HG02852 (cell line): ENCODE data around the gene TNFAIP8L3.
"Not testable (repeated sequence)": the region's sequence is repeated elsewhere in the genome, so short reads cannot be mapped to it uniquely, and the experiment has no call there.

Experiments used
- ATAC-seq: cut with Tn5 transposase; IDR thresholded peaks from one replicate; pipeline ENCODE4 v1.9.1; 2021; ENCODE audit warnings: mild to moderate bottlenecking, moderate library complexity; ENCODE audit not compliant: unreplicated experiment

Gene TNFAIP8L3

DNA sequence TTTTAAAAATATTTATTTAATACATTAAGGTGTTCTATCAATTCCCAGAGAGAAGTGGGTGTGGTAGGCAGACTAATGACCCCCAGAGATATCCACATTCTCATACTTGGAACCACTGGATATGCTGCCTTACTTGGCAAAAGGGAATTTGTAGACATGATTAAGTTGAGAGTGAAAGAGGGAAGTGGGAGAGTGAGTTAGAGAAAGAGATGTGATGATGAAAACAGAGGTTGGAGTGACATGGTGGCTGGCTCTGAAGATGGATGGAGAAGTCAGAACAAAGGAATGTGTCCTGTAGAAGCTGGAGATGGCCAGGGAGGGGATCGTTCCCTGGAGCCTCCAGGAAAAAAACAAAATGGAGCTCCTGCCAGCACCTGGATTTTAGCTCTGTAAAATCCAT, 32.0 kb downstream of the TNFAIP8L3 start:
- no peak for ATAC-seq

DNA sequence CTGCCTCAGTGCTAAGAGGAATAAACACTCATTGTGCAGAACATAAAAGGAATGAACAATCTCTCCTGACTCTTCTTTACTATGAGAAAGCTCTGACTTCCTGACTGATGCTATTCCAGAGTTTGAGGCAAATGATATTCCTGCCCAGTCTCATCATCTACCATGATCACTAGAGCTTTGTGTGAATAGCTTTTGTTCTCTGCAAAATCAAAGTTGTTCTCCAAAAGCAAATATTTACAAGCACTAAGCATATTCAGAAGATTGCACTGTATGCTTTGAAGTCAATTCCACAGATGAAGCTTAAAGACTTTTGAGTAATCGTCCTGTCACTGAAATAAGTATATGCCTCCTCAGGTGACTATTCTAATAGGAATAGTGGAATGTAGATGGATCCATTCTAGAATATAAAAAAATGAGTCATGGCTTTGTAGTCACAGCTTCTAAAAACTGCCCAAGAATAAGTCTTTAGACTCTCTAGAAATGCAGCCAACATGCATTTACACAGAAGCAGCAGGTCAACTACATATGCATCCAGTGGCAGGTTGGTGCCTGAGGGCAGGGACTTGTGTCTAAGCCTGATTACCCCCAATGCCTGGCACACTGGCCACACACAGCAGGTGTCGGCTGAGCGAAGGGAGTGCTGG, 34.6 kb downstream of the TNFAIP8L3 start:
- no peak for ATAC-seq

DNA sequence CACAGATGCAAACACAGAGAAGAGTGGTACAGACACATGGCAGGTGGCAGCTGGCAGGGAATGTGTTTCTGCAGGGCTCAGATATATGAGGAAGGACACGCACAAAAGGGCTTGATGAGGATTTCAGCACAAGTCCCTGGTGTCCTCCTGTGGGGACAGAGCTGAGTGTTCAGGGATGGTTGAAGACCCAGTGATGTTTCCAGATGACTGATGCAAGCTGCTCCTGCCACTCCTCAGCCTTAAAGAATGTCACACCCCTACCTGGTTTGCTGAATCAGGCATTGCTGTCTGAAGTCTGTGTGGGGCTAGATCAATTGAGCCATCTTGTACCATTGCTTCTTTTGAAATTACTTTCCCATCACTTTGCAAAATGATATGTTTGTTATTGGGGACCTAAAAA, 40.2 kb downstream of the TNFAIP8L3 start:
- ATAC-seq, result no peak

DNA sequence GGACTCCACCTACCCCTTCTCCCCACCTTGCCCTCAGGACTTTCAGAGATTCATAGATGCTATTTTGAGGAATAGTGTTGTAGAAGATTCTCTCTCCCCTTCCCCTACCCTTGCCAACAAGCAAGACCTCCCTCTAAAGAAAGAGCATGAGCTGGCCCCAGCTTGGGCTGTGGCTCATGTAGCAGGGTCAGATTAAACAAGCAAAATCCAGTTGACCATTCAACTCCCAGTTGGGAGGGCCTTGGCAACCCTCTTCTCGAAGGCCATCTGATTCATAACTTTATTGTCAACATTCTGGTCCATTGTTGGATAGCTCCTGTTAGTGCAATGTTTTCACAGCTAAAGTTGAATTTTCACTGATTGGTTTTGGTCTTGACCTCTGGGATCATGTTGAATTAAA, 41.1 kb downstream of the TNFAIP8L3 start:
- ATAC-seq, result no peak

DNA sequence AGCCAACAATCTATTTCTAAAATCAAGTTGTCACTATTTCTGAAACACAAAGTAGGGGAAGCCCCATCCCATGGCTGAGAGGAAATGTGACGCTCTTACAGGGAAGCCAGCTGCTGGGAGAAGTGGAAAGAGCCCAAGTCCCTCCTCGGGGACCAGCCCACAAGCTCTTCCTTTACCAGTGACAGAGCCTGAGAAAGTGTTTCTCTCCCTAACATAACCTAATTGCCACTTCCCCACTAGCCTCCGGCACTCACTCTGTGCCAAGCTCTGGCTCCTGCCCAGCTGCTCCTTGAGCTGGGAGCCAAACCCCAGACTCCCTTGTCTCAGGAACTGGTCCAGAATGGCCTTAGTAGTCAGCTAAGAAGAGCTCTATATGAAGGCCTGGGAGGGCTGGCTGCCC, 42.9 kb downstream of the TNFAIP8L3 start:
- no peak for ATAC-seq

DNA sequence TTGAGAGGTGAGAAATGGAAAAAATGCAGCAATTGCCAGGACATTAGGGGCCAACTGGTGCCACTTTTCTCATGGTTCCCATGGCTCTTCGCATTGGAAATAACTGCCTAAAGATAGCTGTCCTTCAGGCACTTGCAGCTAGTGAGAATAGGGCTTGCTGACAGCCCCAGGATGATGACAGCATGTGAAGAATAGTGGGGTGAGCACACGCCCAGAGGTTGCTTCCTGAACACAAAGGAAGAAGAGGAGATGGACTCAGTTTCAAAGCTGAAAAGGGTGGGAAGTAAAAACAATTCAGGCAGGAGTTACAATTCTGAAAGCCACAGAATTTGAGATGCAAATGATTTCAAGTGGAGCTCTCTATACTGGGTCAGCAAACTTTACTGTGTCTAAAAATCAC, 45.6 kb downstream of the TNFAIP8L3 start:
- ATAC-seq, result no peak

DNA sequence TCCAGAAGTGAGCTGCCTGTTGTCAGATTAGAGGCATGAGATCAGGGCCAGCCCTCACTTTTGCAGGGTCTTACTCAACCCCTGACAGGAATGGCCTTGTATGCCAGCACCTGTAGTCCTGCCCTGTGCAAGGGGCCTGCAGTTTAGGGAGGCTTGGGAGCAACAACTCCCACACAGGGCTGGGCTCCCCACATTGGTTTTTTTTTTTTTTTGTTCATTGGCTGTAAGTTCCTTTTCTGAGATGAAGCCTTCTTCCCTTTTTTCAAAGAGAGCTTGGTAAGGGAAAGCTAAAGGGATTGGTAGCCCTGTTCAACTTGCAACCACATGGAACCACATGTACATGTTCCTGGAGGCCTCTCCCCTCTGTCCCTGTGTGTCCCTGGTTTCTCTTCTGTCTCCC, 46.4 kb downstream of the TNFAIP8L3 start:
- no peak for ATAC-seq

DNA sequence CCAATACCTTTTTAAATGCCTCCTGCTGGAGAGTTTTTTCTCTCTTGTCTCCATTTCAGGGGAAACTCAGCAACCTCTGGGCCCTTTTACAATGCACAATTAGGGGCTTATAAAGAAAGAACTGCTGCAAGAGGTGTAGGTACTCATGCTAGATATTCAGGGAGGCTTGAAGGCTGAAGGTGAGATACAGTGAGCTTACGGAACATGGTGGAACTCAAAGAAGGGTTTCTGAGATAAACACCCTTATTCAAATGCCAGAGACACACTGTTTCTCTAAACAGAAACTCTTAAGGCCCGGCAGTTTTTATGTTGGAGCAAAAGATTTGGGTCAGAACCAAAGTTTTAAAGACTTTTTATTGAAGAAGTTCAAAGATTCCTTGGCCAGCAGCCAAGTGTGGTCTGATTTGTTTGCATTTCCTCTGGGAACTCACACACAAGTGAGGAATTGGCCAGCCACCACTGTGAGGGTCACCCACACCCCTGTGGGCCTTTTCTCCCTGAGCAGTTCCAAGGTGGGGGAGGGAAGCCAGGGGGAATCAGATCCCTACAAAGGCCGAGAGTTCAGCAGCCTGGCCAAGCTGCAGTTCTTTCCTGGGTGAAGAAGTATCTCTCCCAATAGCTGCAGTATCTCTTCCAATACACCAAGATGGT, 47.8 kb downstream of the TNFAIP8L3 start:
- ATAC-seq, result no peak

DNA sequence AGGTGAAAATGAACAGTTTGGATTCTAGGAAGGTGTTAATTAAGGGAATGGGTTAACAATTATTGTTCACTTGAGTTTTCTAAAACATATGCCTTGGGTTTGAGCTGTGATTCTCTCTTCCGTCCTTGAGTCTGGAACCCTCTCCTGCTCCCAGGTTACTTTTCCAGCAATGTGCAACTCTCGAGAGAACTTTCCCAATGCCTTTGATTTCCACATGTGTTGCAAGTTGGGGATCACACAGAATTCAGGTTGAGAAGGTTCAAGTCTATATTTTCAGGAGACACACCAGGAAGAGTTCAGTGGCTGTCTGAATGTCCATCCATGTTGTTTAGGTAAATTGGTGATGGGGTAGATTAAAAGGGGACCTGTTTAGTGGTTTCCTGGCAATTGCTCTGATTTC, 48.7 kb downstream of the TNFAIP8L3 start:
- ATAC-seq, result no peak

DNA sequence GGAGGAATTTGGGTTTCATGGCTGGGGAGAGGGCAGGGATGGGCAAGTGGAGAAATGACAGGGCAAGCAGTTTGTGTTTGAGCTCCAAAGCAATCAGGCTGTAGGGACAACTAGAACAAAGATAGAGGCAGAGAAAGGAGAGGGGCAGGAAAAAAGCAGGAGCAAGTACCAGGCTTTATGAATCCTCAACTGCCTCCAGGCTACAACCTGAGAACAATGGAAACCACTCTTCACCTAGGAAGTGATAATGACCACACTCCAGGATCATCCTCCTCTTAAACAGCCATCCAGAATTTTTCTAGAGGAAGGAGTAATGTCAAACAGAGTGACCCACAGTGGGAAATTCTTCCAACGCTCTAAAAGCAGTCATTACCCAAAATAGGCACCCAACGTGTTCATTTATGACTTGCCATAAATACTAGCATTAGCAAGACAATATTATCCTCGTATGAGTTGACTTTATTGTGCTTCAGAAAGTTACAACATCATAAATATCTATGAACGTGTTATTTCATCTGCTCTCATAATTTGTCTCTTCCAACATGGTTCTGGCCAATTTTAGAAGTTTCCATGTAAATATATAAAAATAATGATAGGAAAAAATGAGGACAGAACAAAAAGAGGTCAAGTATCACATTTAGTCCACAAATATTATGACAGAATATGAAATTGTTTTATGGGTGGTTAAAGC, 50.5 kb downstream of the TNFAIP8L3 start:
- no peak for ATAC-seq

DNA sequence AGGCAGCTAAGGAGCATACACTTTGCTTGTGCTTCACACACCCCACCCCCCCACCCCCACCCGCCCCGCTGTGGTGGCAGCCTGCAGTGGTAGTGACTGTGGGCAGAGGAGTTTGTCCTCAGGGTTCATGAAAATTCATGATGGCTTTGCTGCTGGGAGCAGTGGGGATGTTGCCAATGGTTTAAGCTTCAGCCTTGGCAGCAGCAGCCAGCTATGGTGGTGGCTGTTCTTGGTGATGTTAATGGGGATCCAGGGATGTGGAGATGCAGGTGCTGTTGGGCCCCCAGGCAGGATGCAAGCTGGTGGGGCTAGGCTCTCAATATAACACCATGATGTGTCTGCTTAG, 55.8 kb downstream of the TNFAIP8L3 start:
- no peak for ATAC-seq

DNA sequence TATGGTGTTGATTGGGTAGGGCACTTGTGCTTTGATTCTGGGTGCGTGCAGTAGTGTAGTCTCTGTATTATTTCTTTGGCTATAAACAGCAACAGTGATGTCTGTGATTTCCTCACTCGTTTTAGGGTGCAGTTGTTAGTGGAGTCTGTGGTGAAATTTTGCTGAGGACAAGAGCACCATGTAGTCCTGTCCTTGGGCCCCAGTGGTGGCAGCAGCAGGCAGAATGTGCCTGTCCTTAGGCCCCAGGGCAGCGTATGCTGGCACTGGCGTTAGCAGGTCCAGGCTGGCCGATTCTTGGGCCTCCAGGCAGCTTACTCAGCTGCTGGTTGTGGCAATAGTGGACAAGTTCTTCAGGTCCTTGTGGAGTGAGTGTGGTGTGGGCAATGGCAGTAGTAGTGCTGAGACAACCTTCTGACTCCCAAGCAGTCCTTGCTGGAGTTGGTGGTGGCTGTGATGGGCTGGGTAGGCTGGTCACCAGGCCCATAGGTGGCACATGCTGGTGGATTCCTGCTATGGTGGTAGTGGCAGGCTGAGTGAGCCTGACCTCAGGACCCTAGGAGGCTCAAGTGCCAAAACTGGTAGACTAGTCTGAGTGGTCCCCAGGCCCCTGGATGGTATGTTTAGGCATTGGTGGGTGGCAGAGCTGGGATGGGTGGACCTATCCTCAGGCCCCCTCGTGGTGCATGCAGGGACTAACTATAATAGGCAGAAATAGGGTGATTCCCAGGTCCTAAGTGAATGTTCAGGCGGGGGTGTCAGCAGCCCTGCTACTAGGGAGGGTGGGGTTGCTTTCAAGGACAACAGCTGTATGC, 56.3 kb downstream of the TNFAIP8L3 start:
- no peak for ATAC-seq

DNA sequence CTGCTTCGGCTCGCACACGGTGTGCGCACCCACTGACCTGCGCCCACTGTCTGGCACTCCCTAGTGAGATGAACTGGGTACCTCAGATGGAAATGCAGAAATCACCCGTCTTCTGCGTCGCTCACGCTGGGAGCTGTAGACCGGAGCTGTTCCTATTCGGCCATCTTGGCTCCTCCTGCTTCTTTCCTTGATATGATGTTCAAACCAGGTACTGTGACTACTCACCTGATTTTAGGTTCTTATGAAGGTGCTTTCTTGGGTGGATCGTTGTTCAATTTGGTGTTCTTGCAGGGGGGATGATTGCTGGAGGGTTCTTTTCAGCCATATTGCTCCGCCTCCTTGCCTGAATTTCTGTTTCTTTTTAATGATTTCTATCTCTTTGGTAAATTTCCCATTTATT, 57.2 kb downstream of the TNFAIP8L3 start:
- not testable (repeated sequence) for ATAC-seq

DNA sequence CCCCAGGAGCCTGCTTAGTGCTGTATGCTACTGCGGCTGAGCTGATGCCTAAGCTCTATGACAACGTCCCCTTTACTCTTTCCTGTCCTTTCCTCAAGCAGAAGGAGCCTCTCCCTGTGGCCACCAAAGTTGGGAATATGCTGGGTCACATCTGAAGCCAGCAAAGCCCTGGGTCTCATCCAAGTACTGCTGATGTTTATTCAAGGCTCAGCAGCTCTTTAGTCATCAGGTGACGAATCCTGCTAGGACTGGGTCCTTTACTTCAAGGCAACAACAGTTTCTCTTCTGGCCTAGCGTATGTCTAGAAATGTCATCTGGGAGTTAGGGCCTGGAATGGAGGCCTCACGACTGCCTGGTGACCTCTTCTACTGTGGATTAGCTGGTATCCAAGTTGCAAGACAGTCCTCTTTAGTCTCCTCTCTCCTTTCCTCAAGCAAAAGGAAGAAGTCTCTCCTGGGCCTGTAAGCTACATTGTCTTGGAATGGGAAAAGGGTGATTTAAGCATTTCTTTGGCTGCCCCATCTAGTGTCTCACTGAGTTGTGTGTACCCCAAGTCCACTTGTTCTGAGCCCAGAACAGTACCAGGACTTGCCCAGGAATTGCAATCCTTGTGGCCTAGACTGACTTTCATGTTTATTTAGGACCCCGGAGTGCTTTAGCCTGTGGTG, 63.9 kb downstream of the TNFAIP8L3 start:
- no peak for ATAC-seq

DNA sequence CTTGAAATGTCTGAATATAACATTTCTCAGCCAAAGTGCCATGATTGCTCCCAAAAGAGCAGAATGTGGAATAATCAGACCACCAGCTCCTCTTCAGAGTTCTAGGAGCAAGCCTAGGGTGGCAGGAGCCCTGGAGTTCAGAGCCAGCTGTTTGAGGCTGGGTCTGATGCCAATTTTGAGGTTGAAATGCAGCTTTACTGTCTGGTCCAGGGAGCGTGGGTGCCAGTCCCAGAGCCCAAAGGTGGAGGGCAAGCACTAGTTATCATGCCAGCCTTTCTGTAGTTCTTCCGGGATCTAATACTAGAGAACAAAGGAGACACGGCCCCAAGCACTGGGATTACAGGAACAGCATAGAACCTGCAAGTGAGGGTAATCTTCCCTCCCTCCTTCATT, 69.3 kb downstream of the TNFAIP8L3 start:
- ATAC-seq, result no peak

DNA sequence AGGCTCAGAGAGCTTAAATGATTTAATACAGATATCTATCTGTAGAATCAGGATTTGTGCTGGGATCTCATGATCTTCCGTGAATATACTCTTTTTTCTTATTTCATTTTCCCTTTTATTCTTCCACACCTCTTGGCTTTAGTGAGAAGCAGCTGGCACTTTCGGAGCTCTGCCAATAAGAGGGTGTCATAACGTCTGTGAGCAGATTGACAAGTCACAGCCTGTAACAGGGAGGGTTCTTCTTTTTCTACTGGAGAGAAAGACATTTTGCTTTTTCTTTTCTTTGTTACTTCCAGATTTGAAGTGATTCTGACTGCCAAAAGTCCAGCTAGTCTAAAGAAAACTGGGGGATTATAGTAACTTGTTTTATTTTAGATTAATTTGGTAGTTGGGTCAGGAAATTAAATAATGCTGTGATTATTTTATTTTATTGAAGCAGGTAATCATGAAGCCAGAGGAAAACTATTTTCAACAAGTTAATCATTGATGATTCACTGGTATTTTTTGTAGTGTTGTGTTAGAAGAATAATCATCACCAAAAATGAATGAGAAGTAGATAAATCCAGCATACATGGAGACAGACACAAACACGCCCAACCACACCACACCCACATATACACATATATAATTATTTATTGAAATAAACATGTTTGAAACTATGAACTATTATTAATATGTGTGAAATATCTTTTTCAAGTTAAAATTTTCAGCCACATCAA, 69.8 kb downstream of the TNFAIP8L3 start:
- ATAC-seq, result no peak

DNA sequence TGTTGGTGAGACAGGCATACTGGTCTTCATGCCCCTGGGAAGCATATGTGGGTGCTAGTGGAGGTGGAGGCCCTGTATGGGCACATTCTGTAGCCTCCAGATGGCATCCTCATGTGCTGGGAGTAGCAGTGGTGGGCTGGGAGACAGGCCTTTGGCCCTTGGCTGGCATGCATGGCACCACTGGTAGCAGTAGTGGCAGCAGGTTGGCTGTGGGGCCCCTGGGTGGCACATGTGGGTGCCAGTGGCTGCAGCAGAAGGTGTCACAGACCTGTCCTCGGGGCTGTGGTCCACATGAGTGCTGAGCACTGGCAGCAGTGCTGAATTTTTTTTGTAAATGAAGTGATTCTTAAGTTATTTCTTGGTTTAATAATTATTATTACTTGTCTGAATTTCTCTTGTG, 71.2 kb downstream of the TNFAIP8L3 start:
- ATAC-seq, result no peak

DNA sequence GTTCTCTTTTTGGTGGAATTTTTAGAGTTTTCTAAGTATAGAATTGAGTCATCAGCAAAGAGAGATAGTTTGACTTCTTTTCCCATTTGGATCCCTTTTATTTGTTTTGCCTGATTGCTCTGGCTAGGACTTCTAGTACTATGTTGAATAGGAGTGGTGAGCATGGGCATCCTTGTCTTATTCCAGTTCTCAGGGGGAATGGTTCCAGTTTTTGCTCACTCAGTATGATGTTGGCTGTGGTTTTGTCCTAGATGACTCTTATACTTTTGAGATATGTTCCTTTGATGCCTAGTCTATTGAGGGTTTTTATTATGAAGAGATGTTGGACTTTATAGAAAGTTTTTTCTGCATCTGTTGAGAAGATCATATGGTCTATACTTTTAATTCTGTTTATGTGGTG, 72.5 kb downstream of the TNFAIP8L3 start:
- ATAC-seq, result no peak

DNA sequence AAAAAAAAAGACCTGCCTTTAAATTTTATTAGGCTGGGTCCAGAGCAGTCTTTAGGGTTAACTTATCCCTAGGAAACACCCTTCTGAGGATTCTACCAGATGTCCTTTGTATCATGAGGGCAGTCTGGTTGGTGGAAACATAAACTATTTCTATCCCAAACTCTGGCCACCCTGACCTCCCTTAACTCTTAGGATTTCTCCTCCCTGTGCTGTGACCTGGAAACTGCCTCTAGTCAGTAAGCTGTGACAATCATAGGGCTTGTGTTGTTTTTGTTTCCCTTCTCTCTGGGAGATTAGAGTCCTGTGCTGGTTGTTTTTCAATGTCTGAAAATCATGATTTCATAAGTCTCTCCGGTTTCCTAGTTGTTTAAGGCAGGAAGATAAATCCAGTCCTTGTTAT, 78.1 kb downstream of the TNFAIP8L3 start:
- ATAC-seq, result no peak

DNA sequence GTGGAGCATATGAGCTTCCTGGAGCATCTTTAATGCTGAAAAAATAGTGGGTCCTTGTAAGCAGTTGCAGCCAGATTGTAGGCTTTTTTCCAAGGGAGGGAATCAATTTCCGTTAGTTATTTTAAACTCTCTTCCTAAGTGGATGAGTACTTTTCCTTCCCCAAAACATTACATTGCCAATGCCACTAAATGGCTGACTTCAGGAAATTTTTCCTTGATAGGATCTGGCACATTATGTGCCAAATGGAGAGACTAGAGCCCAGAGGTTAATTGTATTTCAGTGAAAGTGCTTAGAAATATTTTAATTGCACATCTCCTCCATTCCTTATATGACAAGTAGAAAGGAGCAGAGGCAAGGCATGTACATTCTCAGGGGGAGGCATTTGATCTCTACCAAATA, 83.5 kb downstream of the TNFAIP8L3 start:
- no peak for ATAC-seq
